Measurements from ENCODE around the gene MX2. TPM values are rescaled to one million over a fixed set of nuclear protein-coding genes. Genes with fewer than 3 reads are reported as not detected.
"Not testable (repeated sequence)": the region's sequence is repeated elsewhere in the genome, so short reads cannot be mapped to it uniquely, and the experiment has no call there.

MX2 gene
- total RNA-seq, 1 donor from 2014 or later: 0.62 TPM

- DNase-seq: no peak
These were observed 56.6 kb downstream of the MX2 start for GRCh38 chr21:41418393-41418792.

GRCh38 chr21:41418956-41419680 lies 57.3 kb downstream of the MX2 start:
- no peak for DNase-seq

DNA sequence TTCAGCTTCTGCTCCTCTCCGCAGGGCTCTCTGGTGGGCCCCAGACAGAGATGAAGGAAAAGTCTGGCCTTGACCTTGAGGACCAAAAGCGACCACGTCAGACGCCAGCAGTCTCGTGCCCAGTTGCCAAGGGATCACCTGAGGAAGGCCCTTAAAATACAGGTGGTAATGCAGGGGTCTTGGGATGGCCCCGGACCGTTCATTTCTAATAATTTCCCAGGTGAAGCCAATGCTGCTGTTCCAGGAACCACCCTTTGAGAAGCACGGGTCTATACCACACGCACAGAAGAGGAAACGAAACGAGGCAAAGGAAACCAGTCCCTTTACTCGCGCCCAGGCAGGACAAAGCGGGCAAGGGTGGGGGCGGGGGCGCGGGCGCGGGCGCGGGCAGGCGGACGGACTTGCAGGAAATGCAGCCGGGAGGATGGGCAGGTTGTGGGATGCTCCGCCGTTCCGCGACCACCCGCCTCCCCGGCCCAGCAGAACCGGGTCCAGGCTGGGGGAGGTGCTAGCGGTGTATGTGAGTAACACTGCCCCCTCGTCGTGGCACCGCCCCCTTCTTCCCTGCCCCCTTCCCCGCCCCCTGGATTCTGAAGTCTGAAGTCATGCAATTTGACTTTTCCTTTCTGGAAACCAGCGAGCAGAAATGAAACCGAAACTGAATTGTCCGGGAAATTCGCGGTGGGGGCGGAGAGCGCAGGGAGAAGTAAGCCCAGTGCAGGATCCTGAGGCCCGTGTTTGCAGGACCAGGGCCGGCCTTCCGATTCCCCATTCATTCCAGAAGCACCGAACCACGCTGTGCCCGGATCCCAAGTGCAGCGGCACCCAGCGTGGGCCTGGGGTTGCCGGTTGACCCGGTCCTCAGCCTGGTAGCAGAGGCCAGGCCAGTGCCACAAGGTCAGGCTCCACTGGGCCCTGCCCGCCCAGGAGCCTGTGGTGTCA lies 58.4 kb downstream of the MX2 start:
- DNase-seq: peak; percentile 77

GRCh38 chr21:41420998-41421397 lies 59.2 kb downstream of the MX2 start:
- not testable (repeated sequence) for DNase-seq

DNA sequence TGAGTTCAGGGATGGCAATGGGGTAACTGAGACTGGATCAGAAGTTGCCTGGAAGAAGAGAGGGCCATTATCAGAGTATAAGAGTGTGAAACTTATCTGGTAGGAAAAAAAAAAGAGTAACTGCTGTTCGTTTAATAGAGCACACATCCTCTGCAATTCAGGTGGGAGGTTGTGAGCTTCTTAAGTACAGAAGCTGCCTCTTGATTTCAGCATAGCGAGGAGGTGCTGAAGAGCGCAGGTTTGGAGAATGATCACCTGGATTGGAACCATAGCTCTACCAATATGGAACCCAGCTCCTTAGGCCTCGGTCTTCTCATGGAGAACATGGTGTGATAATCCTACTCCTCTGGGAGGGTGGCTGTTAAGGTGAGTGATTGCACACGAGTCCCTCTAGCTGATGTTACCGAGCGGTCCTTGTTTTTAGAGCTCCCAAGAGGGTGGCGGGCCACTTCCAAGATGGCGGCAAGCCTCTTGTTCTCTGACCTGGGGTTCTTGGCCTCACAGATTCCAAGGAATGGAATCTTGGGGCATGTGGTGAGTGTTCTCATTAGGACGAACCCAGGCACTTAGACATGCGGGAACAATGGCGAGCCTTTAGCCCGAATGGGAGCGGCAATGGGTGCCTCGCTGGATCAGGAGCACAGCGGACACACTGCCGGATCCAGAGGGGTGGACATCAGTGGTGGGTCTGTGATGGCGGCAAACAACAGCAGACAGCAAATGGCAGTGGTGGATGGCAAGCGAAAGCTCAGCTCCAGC lies 60.9 kb downstream of the MX2 start:
- DNase-seq: no peak

GRCh38 chr21:41423305-41423636 lies 61.4 kb downstream of the MX2 start:
- DNase-seq: not testable (repeated sequence)

GRCh38 chr21:41425588-41425953 lies 63.7 kb downstream of the MX2 start:
- DNase-seq: no peak

DNA sequence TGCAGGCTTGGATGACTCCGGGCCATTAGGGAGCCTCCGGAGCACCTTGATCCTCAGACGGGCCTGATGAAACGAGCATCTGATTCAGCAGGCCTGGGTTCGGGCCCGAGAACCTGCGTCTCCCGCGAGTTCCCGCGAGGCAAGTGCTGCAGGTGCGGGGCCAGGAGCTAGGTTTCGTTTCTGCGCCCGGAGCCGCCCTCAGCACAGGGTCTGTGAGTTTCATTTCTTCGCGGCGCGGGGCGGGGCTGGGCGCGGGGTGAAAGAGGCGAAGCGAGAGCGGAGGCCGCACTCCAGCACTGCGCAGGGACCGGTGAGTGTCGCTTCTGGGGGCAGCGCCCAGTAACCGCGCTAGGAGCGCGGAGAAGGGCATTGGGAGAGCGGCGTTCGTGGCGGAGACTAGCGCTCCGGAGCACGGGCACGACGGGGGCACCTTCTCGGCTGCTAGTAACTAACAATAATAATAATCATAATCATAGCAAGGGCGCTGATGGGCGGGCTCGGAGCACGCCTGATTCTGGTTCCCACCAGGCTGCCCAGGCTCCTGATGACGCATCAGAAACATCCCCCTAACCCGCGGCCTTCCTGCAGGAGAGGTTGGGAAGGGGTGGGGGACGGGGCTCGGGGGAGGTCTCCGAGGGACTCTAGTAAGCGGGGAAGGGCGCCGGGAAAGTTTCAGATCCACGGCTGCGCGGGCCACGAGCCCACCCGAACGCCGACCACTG lies 64.3 kb downstream of the MX2 start, which contains the start of gene MX1:
TSS of gene MX1 (plus strand) at position 286 of the 722 bp plus-strand sequence. CDS start 5,832 bp downstream, outside the sequence.
- DNase-seq: peak; percentile 46

- DNase-seq: no peak
These were observed 65.0 kb downstream of the MX2 start for GRCh38 chr21:41426676-41427404.

DNA sequence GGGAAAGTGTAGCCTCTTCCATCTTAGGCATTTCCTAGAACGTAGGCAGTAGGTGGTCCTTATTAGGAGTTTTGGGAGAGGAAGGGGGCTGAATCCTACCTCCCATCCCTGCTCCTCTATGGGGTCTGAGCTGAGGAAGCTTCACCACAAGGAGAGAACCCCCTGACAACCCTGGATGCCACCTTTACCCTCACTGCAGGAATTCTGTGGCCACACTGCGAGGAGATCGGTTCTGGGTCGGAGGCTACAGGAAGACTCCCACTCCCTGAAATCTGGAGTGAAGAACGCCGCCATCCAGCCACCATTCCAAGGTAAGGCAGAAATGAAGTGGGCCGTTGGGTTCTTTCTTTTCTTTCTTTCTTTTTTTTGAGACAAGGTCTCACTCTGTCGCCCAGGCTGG lies 65.7 kb downstream of the MX2 start:
- no peak for DNase-seq

DNA sequence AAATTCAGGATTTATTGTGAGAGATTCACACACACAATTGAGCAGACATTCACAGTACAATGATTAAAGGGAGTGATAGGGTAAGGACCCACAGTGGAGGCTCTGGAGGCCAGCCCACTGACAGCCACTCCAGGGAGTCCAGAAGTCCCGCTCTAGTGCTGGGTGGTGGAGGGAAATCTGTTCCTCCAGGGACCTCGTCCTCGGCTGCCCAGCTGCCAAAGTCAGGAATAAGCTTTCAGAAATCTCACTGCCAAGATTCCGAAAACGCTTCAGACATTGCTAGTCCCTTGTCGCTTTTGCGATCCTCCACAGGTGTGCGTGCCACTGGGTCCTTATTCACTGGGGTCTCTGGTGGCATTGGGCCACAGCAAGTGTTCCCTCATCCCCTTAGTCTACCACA lies 66.5 kb downstream of the MX2 start:
- no peak for DNase-seq

DNA sequence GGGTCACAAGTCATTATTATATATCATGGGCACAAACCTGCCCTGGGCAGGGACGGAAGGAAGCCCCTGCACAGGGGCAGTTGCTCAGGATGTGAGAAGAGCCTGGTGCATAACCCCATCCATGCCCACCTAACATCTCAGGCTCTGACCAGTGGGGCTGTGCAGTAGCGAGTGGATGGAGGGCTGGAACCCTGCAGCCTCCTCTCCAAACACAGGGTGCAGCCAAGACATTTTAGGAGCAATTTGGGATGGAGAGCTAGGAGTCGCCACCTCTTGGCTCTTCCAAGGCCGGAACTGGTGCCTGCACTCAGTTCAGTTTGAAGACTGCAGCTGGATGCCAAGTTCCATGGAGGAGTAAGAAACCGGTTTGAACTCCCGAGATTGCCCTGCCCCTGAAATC lies 67.0 kb downstream of the MX2 start:
- DNase-seq: no peak

- DNase-seq: no peak
These were observed 67.5 kb downstream of the MX2 start for GRCh38 chr21:41429305-41429704.

DNA sequence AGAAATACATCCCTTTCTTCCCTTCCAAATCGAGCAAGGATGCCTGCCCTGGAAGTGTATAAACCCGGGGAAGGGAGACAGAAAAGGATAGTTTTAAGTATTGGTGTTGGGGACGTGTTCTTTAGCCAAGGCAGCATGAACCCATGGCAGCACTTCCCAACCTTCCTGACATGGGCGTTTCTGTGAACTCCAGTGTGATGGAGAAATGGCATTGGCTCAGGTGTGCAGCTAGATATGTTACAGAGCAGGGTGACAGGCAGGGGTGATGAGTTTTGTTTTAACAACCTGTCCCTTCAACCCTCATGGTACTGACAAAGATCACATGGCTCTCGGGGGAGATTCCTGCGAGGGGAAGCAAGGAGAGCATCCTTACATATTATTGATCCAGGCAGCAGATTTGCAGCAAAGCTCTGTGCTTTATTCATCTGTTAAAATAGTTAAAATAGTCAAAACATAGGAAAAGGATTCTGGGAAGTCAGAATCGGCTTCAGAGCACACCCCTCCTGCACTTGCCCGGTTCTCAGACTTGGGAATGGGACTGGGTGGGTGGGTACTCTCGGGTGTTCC lies 68.2 kb downstream of the MX2 start:
- no peak for DNase-seq

GRCh38 chr21:41431788-41432548 lies 70.1 kb downstream of the MX2 start:
- no peak for DNase-seq

DNA sequence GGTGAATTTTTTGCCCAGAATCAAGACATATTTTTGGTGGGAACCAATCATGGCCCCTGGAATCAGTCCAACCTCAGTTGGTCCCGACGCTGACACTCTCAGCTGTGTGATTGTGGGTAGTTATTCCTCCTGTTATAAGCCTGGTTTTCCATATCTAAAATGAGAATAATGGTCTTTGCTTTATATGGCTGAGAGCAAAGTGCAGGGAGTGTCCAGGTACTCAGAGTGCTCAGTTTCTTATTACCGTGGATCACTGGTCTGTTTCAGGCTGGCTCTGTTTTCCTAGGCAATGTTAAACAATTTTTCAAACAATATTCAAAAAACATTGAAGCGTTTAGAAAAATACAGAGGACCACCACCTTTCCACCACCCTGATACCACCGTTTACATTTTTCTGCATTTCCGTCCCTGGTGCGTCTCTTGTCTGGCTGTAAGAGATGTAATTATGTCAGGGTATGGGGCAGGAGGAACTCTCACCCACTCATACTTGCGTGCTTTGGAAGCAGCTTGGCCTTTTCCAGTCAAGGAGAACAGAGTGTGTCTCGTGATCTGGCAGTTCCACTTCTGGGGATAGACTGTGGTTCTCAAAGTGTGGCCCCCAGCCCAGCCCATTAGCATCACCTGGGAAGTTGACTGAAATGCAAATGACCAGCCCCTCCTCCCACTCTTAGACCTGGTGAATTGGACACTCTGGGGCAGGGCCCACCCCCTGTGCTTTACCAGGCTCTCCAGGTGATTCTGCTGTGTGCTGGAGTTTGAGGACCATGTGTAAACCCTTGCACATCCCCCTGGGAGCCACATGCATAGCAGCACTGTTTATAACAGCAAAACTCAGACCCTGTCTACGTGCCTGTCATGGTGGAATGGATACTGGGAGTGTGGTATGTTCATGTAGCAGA lies 71.0 kb downstream of the MX2 start:
- DNase-seq: no peak

DNA sequence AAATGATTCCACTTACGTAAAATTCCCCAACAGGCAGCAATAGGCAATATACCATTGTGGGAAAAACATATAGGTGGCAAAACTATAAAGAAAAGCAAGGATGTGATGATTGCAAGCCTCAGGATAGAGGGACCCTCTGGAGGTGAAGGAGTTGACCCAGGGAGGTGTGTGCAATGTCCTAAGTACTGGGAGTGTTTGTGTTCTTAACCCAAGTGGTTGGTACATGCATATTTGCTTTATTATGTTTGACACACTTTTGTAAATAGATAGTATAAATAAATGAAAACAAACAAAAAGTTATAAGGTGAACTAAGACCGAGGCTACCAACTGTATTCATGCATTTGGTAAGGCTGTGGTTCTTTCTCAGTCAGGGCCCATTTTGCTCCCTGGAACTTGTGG lies 71.7 kb downstream of the MX2 start:
- no peak for DNase-seq

GRCh38 chr21:41435706-41436105 lies 73.9 kb downstream of the MX2 start:
- DNase-seq: no peak

GRCh38 chr21:41437729-41438128 lies 75.9 kb downstream of the MX2 start:
- no peak for DNase-seq

Measured in occipital lobe (tissue), 2 donors.